SU-DHL-6 (cell line): ENCODE results near the gene FAM53B.

ENCODE experiments used
- H2AFZ ChIP-seq: fragments of 200-600 bp; sonication (generic); 2 replicates; pipeline ENCODE4 v1.6.1; 2014; ENCODE audit warnings: low read depth, mild to moderate bottlenecking, moderate library complexity, mixed read lengths, antibody characterized with exemption, low read length; ENCODE audit not compliant: severe bottlenecking
- H3F3A ChIP-seq: fragments of 200-600 bp; shearing (Covaris generic); 2 replicates; pipeline ENCODE4 v1.6.0; 2016; ENCODE audit warnings: antibody characterized with exemption, mild to moderate bottlenecking; ENCODE audit not compliant: insufficient read depth
- H3K27ac ChIP-seq: fragments of 200-600 bp; sonication (generic); 2 replicates; pipeline ENCODE4 v1.5.1; 2016; ENCODE audit warnings: low read depth, mild to moderate bottlenecking, low read length, moderate library complexity, mixed read lengths
- H3K27me3 ChIP-seq: fragments of 200-600 bp; sonication (generic), shearing (Covaris generic); 2 replicates; pipeline ENCODE4 v1.6.0; 2014; ENCODE audit warnings: mild to moderate bottlenecking, low read length
- H3K36me3 ChIP-seq: fragments of 200-600 bp; sonication (generic); 2 replicates; pipeline ENCODE4 v1.6.1; 2014; ENCODE audit warnings: mild to moderate bottlenecking, low read length, mixed read lengths
- H3K4me2 ChIP-seq: fragments of 300-600, 200-600 bp; shearing (Covaris generic), sonication (generic); 2 replicates; pipeline ENCODE4 v1.6.0; 2014; ENCODE audit warnings: low read length, low read depth, mild to moderate bottlenecking; ENCODE audit not compliant: poor library complexity, severe bottlenecking
- H3K4me3 ChIP-seq: fragments of 200-600 bp; sonication (generic); 2 replicates; pipeline ENCODE4 v1.5.1; 2014; ENCODE audit warnings: antibody characterized with exemption, low read length, mild to moderate bottlenecking, mixed read lengths; ENCODE audit not compliant: insufficient read depth, poor library complexity, severe bottlenecking
- H3K79me2 ChIP-seq: fragments of 200-600 bp; sonication (generic); 2 replicates; pipeline ENCODE4 v1.6.1; 2014; ENCODE audit warnings: mild to moderate bottlenecking, low read length, moderate library complexity; ENCODE audit not compliant: insufficient read depth
- H3K9ac ChIP-seq: fragments of 200-600 bp; sonication (generic); 2 replicates; pipeline ENCODE4 v1.7.0; 2014; ENCODE audit warnings: mild to moderate bottlenecking, low read length
- H3K9me2 ChIP-seq: fragments of 200-600 bp; sonication (generic); replicated peaks from 2 replicates; pipeline ENCODE4 v1.6.1; 2014; ENCODE audit warnings: low read length; ENCODE audit not compliant: insufficient read depth
- H3K9me3 ChIP-seq: fragments of 200-600 bp; sonication (generic); 2 replicates; pipeline ENCODE4 v1.6.1; 2014; ENCODE audit warnings: low read length, mixed read lengths; ENCODE audit not compliant: insufficient read depth
- H4K20me1 ChIP-seq: fragments of 200-600 bp; sonication (generic); 2 replicates; pipeline ENCODE4 v1.6.1; 2014; ENCODE audit warnings: low read depth, mild to moderate bottlenecking, antibody characterized with exemption, low read length, moderate library complexity, mixed read lengths
- EZH2phosphoT487 ChIP-seq: fragments of 200-600 bp; sonication (generic), shearing (Covaris generic); conservative IDR thresholded peaks from 2 replicates; pipeline ENCODE4 v1.6.1; 2018; ENCODE audit warnings: mild to moderate bottlenecking, antibody characterized with exemption, low read length, moderate library complexity, mixed read lengths
- TF ChIP-seq, protein P1 (sequence below): fragments of 200-600 bp; sonication (generic); IDR thresholded peaks from one replicate; pipeline ENCODE4 v1.5.1; 2017; ENCODE audit warnings: antibody characterized with exemption, mild to moderate bottlenecking, low read length, moderate library complexity; ENCODE audit not compliant: insufficient read depth, poor library complexity, severe bottlenecking

Gene FAM53B

DNA sequence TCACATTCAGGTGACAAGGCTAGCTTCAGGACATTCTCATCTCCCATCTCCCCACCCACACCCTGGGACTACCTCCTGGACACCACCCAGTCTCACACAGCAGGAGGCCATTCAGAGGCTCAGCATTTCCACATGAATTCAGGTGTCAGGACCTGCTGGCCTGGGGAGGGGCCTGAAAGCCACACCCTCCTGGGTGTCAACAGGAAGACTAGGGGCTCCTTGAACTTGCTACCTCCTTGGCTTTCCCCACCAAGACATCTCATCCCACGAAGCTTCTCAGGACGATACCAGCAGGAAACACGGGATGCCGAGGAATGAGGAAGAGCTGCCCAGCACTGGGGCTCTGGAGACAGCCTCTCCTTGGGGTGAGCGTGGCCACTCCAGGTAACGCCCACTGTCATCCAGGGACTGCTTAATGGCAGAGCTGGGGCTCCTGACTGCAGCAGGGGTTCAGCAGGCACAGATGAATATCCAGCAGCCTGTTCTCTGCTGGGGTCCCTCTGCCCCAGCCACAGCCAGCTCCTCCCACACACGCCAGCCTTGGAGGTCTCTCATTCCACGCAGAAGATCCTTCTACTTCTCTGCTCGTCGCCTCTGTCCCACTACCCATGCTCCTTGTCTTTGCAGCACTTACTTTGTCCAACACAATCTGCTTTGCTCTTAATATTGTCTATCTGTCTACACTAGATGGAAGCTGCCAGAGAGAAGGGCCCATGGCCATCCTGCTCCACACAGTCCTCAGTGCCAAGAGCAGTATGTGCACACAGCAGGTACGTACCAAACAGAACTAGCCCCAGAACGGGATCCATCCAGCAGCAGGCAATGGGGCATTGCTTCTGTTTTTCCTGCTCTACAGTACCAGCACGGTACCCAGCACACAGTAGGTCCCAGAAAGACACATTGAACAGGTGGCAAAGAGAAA lies 88.7 kb downstream of the FAM53B start:
- Histone ChIP-seq H3K9me2 (no peaks in the 10 kb centered on the region), H3K9me3 (no peaks in the 10 kb centered on the region), H3K27me3 (no peaks in the 10 kb centered on the region), H3K79me2 (peaks cover 96% of the 10 kb centered on the region), H4K20me1 (no peaks in the 10 kb centered on the region; the same call in 1 of the 2 replicates), H3K36me3 (no peaks in the 10 kb centered on the region), H3K9ac (no peak overlapping the region), H3K27ac (no peak overlapping the region), H2AFZ (no peak overlapping the region), H3F3A (0 out of 2 replicates have a peak, but pooled peaks cover 3% of the 10 kb centered on the region), H3K4me3 (no peak overlapping the region), H3K4me2 (no peak overlapping the region)
- TF ChIP-seq, protein P1, sequence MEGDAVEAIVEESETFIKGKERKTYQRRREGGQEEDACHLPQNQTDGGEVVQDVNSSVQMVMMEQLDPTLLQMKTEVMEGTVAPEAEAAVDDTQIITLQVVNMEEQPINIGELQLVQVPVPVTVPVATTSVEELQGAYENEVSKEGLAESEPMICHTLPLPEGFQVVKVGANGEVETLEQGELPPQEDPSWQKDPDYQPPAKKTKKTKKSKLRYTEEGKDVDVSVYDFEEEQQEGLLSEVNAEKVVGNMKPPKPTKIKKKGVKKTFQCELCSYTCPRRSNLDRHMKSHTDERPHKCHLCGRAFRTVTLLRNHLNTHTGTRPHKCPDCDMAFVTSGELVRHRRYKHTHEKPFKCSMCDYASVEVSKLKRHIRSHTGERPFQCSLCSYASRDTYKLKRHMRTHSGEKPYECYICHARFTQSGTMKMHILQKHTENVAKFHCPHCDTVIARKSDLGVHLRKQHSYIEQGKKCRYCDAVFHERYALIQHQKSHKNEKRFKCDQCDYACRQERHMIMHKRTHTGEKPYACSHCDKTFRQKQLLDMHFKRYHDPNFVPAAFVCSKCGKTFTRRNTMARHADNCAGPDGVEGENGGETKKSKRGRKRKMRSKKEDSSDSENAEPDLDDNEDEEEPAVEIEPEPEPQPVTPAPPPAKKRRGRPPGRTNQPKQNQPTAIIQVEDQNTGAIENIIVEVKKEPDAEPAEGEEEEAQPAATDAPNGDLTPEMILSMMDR = no peak
- TF ChIP-seq EZH2phosphoT487 = no peak

DNA sequence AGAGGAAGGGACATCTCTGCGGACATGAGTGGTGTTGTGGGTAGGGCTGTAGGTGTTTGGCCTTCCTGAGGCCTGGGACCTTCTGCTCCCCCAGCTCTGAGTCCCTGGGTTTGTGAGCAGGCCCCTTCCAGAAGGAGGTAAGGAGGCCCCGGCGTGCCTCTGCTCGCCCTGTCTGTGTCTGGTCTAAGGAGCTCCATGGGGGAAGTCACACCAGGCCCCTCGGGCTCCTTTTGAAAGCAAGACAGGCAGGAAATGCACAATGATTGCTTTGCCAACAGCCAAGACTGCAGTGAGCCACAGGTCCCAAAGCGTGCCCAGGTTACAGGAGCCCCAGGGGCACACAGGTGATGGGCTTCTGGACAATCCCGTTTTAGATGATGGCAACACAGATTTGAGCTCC lies 89.5 kb downstream of the FAM53B start:
- Histone ChIP-seq H3K36me3 (no peaks in the 10 kb centered on the region), H3K27me3 (no peaks in the 10 kb centered on the region), H3K27ac (no peak overlapping the region), H3K9ac (no peak overlapping the region), H3K9me2 (no peaks in the 10 kb centered on the region), H2AFZ (no peak overlapping the region), H3K9me3 (no peaks in the 10 kb centered on the region), H3K4me3 (no peak overlapping the region), H3K79me2 (peaks cover 96% of the 10 kb centered on the region), H3K4me2 (no peak overlapping the region), H4K20me1 (no peaks in the 10 kb centered on the region; the same call in 1 of the 2 replicates), H3F3A (0 out of 2 replicates have a peak, but pooled peaks cover 4% of the 10 kb centered on the region)
- TF ChIP-seq EZH2phosphoT487 = no peak
- TF ChIP-seq, protein P1 = no peak

DNA sequence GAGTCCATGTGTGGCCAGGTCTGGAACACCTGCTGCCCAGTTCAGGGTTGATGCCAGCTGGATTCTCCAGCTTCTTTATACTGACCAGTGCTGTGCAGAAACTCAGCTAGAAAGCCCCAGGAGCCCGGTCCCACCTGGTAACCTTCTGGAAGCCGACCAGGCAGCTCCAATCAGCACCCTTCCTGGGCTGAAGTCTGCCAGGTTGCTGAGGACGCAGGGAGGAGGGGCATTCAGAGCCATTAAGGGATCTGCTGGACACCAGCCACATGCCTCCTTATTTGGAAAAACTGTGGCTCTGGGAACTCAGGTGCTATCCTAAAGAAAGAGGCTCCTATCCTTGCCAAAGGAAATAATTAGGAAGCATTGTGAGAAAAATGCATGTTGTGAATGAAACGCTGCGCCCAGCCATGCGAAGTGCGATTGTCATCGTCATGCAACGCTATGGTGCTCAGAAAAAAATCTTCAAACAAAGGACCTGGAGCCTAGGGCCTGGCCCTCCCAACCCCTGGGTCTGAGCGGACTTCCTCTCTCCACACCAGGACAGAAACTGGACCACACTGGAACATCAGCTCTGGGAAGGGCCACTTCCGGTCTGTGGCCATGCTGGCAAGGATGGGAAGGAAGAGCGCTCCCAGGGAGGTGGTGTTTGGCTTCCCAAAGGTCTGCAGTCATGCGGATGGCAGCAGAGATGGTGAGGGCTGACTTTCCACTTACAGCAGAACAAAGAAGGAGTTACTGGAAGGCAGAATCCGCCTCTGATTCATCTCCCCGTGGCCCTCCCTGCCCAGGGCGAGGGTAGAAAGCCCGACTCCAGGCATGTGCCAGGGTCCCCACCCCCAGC lies 90.1 kb downstream of the FAM53B start:
- Histone ChIP-seq H3K27ac (no peak overlapping the region), H3F3A (0 out of 2 replicates have a peak, but pooled peaks cover 4% of the 10 kb centered on the region), H3K27me3 (no peaks in the 10 kb centered on the region), H2AFZ (no peak overlapping the region), H3K36me3 (no peaks in the 10 kb centered on the region), H3K9me3 (no peaks in the 10 kb centered on the region), H3K4me3 (no peak overlapping the region), H3K9me2 (no peaks in the 10 kb centered on the region), H3K9ac (no peak overlapping the region), H3K4me2 (no peak overlapping the region), H4K20me1 (no peaks in the 10 kb centered on the region; the same call in 1 of the 2 replicates), H3K79me2 (peaks cover 96% of the 10 kb centered on the region)
- no peak for TF ChIP-seq EZH2phosphoT487
- TF ChIP-seq, protein P1 = no peak
